Measurements from ENCODE around the gene COL10A1. TPM values are rescaled to one million over a fixed set of nuclear protein-coding genes. Genes with fewer than 3 reads are reported as not detected.

Gene COL10A1
- total and polyA plus RNA-seq, 2 of the 4 experiments (the other 2 are of a cell fraction): 0.05 TPM; not detected in 1

- Histone ChIP-seq H2BK120ac (ENCODE audit: low read depth, low read length) (no peak overlapping the region), H2BK15ac (ENCODE audit: low read depth, low read length) (no peak overlapping the region), H2AK9ac (replicated peaks; ENCODE audit: low read depth, low read length, poor library complexity) (no peak overlapping the region), H3K14ac (replicated peaks; ENCODE audit: low read depth, low read length) (no peak overlapping the region), H3K79me1 (ENCODE audit: low read depth in 1 of 2, low read length in 2 of 2) (peaks cover 20 to 22% of the 10 kb centered on the region in 2 experiments; a peak in 3 of 4 replicates), H4K5ac (ENCODE audit: low read depth, low read length) (no peak overlapping the region), H4K91ac (ENCODE audit: insufficient read depth, low read depth, low read length) (no peak overlapping the region), H3K4me1 (ENCODE audit: control insufficient read depth, insufficient read depth, low read length) (peaks cover 20% of the 10 kb centered on the region), H3K9me3 (ENCODE audit: control insufficient read depth, insufficient read depth, low read length) (no peaks in the 10 kb centered on the region), H2BK20ac (ENCODE audit: low read depth, low read length) (no peak overlapping the region), H3K36me3 (ENCODE audit: control insufficient read depth, insufficient read depth, low read length) (peaks cover 9% of the 10 kb centered on the region), H2BK5ac (ENCODE audit: low read depth, low read length, poor library complexity, severe bottlenecking) (peak overlapping the region; percentile 24), H3K27ac (ENCODE audit: insufficient read depth, low read length) (no peak overlapping the region; the same call in 1 of the 2 replicates), H2AFZ (replicated peaks; ENCODE audit: low read length, poor library complexity) (no peak overlapping the region), H3K9ac (ENCODE audit: low read depth, low read length) (no peak overlapping the region), H4K8ac (ENCODE audit: low read depth in 2 of 2, low read length in 2 of 2) (peak overlapping the region in 1 of 2 experiments; percentile 74; a peak in 1 of 4 replicates), H2AK5ac (ENCODE audit: low read depth, low read length) (no peak overlapping the region), H3K56ac (ENCODE audit: extremely low read depth, insufficient read depth, low read length) (no peak overlapping the region), H3K4me3 (ENCODE audit: insufficient read depth, low read depth, low read length) (no peak overlapping the region), H4K20me1 (ENCODE audit: insufficient read depth, low read length) (no peaks in the 10 kb centered on the region), H3K4ac (ENCODE audit: low read depth, low read length) (no peak overlapping the region), H3K18ac (ENCODE audit: low read depth, low read length) (peak overlapping the region; percentile 29; the same call in 1 of the 2 replicates), H3K4me2 (ENCODE audit: low read depth, low read length) (peak overlapping the region; percentile 40; the same call in 1 of the 2 replicates), H3K9me1 (ENCODE audit: insufficient read depth, low read length) (no peaks in the 10 kb centered on the region), H3K23ac (ENCODE audit: low read depth, low read length) (no peak overlapping the region), H3K27me3 (ENCODE audit: control insufficient read depth, insufficient read depth, low read length) (no peaks in the 10 kb centered on the region)
- ATAC-seq (ENCODE audit: low read depth) (0 out of 2 replicates have a peak, but pooled peaks have one; percentile 18), DNase-seq (no peak)
- intact Hi-C loops (cut with micrococcal nuclease) (no loop called here), dilution Hi-C loops (cut with HindIII; ENCODE audit: low sequenced_read_pairs, unreplicated experiment) (no loop called here), in situ Hi-C loops (cut with MboI; ENCODE audit: low sequenced_read_pairs) (no loop called here)
- ChIA-PET CTCF (interaction anchor here (0.7 kb wide), 1 partner anchor 136 kb away, joined by 7 read pairs; no protein-coding TSS in a partner anchor), POLR2A (ENCODE audit: unreplicated experiment) (no interaction called here)
- no TSS peak for BruUV-seq (replicated peaks)
- TF ChIP-seq MXI1 (IDR thresholded peaks at IDR 0.05; ENCODE audit: borderline replicate concordance, low read depth, low read length) (no peak), NFE2L2 (IDR thresholded peaks at IDR 0.05; ENCODE audit: low read depth, low read length) (no peak), MAZ (IDR thresholded peaks at IDR 0.05; ENCODE audit: borderline replicate concordance, low read depth, low read length) (no peak), RCOR1 (IDR thresholded peaks at IDR 0.05; ENCODE audit: insufficient replicate concordance, low read length) (no peak), ELK1 (IDR thresholded peaks at IDR 0.05; ENCODE audit: borderline replicate concordance, low read depth, low read length) (no peak), CTCF (conservative IDR thresholded peaks at IDR 0.05; ENCODE audit: low read depth, low read length) (no peak), FOS (IDR thresholded peaks at IDR 0.05; ENCODE audit: low read depth, low read length) (no peak), USF2 (IDR thresholded peaks at IDR 0.05; ENCODE audit: low read depth, low read length) (no peak), POLR2A (IDR thresholded peaks at IDR 0.05; ENCODE audit: low read depth, low read length) (no peak), MAFK (IDR thresholded peaks at IDR 0.05; ENCODE audit: low read depth, low read length) (no peak), BHLHE40 (IDR thresholded peaks at IDR 0.05; ENCODE audit: low read depth, low read length) (no peak), RAD21 (IDR thresholded peaks at IDR 0.05; ENCODE audit: low read length) (no peak), CHD1 (IDR thresholded peaks at IDR 0.05; ENCODE audit: low read depth, low read length) (no peak), CEBPB (IDR thresholded peaks at IDR 0.05; ENCODE audit: low read depth, low read length) (no peak), RFX5 (IDR thresholded peaks at IDR 0.05; ENCODE audit: low read depth, low read length) (no peak)
- WGBS, 2 experiments (ENCODE audit: extremely low coverage in 2 of 2, insufficient read length in 1 of 2): no CpG with 5 or more reads among the region's 1 CpG
Measured at GRCh38 chr6:116106146-116106545, 19.8 kb downstream of the COL10A1 start.
